ELF-1 (cell line): ENCODE measurements around the gene TMEM175.
"Not testable (repeated sequence)": the region's sequence is repeated elsewhere in the genome, so short reads cannot be mapped to it uniquely, and the experiment has no call there.

Experiments
- DNase-seq: peaks from one replicate; pipeline ENCODE4 v3.0.0-alpha.2; 2016; ENCODE audit warnings: low read depth, low spot score

TMEM175 gene

DNA sequence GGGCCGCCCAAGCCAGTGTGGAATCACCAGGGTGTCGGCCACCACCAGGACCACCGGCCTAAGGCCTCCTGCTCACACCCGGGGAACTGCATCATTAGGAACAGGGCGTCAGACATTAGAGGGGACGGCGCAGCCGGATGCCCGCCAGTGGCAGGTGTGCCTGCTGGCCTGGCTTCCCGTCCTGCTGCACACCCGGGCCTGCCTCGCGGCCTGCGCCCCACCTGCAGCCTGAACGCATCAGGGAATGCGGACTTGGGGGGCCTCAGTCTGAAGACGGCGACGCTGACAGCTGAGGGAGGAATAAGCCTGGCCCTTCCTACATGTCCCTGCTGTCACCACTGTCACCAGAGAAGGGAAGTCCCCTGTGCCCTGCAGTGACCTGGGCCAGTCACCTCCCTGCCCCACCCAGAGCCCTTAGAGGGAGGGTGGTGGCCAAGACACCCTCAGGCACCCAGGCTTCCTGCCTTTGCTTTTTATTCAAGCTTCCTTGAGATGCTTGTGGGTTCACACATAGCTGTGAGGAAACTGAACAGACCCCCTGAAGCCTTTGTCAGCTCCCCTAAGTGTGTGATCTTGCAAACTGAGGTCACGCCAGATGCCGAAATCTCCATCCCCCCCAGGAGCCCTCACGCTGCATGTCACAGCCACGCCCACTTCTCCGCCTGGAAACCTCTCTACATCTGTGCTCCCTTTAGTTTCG, 37.9 kb downstream of the TMEM175 start:
- no peak for DNase-seq

DNA sequence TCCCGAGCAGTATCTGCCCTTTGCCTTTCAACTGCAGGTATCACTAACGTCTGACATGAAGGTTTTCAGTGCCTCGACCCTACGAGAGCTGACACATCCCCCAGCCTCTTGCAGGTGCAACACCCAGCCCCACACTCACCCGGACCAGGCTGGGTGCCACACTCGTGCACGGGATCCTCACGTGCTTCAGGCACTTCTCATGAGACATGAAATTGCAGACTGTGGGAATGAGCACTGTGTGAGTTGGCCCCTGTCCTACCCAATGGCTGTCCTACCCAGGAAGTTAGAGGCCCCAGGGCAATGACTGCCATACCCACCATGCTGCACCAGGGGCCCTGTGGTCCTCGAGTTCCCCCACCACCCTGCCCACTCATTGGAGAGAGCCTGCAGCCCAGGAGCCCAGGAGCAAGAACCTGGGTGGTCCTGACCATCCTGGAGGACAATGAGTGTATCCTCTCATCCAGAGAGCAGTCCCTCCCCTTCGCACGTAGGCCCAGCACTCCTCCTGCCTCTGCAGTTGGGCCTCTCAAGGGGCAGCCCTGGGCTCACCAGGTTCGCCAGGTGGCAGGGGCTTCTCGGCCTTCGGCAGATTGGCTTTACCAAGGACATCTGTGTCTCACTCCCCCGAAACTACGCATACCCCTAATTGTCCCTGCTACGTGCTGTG, 38.7 kb downstream of the TMEM175 start:
- no peak for DNase-seq

DNA sequence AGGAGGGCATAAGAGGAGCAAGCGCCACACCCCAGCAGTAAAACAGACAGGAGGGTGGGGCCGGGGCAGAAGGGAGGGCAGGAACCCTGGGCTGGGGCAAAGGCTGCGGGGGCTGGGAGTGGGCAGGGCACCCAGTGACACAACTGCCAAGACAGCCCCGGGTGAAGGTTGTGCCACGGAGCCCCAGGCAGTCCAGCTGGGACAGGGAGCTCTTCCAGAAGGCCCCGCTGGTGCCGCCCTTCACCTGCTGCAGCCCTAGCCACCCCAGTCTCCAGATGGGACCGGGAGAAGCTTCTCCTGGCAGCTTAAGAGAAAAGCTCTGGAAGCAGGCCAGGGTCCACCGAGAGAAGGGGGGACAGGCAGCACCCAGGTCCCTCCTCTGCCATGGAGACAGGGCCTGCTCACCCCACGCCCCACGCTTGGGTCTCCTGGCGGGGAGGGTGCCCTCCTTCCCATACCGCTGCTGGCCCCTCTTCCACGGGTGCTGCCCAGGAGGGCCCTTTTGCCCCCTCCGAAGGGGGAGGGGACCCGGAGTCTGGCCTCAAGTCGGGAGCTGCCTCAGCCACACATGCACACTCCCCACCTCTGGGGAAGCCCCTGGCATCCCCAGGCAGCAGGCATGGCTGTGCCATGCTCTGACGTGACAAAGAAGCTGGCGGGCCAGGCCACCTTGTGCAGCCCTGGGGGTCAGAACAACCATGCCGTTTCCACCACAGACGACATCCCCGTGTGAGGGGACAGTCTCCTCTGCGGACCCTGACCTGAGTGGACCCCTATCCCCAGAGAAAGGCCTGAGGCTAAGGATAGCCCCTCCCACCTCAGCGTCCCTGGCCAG, 39.6 kb downstream of the TMEM175 start:
- no peak for DNase-seq

DNA sequence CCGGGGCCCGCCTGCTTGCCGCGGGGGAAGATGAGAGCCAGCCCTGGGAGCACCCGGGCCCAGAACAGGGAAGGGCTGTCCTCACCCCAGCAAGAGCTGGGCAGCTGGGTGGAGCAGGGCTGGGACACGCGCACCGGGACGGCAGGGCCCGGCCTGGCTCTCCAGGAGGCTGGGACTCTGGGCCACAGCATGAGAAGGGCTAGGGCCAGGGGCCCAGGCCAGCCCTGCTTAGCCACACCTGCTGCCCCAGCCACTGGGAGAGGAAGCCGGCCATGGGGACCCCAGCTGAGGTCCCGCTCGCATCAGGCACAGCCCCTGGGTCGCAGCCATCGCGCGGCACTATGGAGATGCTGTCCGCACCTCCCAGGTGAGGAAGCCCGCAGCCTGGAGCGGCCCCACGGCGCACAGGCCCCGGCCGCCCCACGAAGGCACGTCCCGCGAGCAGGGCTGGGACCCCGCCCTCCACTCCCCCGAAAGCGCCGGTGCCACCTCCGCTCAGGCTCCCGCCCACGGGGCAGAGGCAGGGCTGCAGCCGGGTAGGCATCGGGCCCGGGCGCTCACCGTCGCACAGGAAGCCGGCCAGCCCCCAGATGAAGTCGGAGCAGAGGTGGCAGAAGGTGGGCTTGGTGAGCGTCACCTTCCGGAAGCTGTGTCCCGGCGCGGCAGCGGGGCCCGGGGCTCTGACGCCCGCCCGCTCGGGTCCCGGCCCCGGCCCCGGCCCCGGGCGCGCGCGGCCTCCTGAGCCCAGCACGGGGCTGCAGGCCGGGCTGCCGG, 40.6 kb downstream of the TMEM175 start:
- no peak for DNase-seq

DNA sequence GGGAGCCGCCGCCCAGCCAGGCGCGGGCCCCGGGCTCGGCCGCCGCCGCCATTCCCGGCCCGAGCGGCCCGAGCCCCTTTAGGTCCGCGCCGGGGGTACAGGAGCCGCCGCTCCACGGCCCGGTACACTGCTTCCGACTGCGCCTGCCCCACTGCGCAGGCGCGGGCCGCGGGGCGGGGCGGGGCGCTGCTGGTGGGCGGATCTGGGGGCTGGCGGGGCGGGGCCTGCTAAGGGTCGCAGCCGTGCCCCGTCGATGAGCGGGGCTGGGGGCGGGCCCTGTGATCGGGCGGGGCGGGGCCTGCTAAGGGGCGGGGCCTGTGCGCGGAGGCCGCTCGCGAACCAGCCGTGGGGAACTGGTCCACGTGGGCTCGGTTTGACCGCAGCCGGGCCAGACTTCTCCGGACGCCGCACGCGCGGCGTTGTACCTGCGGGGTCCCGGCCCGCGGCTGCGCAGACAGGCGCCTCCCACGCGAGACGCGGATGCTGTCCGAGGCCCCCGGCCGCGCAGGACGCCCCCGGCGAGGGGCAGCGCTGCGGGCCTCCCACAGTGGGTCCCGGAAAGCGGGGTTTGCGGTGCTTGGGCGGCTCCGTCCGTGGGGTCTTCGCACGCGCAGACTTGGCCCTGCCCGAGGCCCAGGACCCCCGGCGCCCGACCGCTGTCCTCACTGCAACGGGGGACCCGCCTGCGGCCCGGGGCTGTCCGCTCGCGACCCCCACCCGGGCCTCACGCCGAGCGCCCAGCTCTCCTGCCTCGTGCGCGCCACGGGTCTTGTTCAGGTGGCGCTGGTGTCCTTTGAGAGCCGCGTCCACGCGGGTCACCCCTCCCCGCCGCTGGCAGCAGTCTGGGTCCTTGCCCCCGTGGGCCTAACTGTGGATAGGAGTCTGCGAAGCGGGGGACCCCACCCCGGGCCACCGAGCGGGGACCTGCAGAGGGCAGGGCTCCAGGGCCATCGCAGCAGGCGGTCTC, 41.5 kb downstream of the TMEM175 start, which contains the start of gene DGKQ:
TSS of gene DGKQ (minus strand) at position 139 of the 967 bp plus-strand sequence. CDS start at position 52, 87 bp downstream.
- no peak for DNase-seq

DNA sequence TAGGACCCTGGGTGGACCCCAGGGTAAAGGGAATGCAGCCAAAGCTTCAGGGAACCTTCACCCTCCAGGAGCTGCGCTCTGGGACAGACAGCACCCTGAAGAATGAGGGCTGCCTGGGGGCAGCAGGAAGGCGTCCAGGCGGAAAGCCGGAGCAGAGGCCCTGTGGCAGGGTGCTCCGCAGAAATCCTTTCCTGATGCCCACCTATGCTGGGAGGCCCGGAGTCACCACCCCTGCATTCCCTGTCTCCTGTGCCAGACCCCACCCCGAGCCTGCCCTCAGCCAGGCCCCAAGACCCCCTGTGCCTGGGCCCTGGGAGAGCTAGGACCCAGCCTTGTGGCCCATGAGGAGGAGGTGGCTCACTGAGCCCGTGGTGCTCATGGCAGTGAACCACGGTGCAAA, 42.4 kb downstream of the TMEM175 start:
- DNase-seq: no peak

DNA sequence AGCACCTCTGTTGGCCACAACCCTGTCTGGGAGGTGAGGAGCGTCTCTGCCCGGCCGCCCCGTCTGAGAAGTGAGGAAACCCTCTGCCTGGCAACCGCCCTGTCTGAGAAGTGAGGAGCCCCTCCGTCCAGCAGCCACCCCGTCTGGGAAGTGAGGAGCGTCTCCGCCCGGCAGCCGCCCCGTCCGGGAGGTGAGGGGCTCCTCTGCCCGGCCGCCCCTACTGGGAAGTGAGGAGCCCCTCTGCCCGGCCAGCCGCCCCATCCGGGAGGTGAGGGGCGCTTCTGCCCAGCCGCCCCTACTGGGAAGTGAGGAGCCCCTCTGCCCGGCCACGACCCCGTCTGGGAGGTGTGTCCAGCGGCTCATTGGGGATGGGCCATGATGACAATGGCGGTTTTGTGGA, 43.8 kb downstream of the TMEM175 start:
- DNase-seq: not testable (repeated sequence)

DNA sequence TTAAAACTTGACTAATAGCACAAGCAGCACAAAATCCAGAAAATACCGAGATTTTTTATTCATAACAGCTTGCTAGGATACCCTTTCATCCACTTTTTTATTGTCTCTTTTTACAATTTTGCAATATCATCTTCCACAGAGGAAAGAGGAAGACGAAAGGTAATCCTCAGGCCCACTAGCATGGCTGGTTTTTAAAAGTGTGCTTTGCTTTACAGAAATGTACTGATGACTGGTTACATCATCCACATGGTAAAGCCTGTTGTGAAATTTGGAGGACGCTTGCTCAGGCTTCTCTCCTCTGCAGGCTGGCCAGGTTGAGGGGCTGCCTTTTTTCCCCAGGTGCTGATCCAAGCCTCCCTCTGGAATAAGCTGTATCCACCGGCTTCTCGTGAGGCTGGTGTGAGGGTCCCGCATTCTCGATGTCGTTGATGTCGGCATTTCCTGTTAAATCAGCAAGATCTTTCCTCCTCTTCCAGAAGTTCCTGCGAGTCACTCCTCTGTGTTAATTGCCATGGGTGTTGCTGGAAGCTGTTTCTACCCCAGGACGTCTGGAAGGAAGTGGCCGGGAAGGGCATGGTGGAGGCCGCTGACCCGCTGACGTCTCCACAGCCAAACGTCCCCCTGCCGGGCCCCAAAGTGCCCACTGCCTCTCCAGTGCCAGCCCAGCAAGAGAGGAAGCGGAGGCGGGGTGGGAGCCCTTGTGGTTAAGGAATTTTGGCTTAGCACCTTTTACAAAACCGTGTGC, 46.9 kb downstream of the TMEM175 start:
- DNase-seq: no peak

DNA sequence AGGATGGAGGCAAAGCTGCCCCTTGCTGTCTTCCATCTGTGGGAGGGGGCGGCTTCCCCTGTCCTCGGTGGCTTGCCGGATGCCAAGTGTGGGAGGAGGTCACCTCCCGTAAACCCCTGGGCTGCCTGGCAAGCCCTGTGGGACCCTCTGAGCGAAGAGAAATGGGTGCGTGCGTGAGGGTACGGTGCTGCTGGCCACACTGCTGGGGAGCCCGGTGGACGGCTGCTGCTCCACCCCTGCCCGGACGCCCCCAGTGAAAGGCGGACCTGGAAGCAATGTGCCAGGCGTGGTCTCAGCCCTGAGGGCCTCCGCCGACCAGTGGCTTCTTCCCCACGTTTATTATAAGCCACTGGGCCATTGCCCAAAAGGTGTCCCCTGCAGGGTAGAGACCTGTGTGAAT, 50.0 kb downstream of the TMEM175 start:
- no peak for DNase-seq

DNA sequence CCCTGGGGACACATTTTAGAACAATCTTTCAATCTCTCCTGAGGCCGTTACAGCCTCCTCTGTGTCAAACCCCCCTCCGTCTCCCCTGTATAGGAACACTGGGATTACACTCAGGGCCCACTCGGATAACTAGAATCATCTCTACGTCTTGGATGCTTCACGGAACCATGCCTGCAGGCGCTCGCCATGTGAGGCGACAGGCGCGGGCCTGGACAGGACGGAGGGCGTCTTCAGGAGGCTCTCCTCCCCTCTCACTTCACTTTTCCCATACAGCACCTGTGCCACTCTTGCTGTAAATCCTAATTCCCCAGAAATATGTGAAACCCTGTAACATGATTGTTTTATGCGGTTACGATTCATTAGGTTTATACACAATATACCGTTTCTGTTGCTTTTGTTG, 50.6 kb downstream of the TMEM175 start:
- no peak for DNase-seq

DNA sequence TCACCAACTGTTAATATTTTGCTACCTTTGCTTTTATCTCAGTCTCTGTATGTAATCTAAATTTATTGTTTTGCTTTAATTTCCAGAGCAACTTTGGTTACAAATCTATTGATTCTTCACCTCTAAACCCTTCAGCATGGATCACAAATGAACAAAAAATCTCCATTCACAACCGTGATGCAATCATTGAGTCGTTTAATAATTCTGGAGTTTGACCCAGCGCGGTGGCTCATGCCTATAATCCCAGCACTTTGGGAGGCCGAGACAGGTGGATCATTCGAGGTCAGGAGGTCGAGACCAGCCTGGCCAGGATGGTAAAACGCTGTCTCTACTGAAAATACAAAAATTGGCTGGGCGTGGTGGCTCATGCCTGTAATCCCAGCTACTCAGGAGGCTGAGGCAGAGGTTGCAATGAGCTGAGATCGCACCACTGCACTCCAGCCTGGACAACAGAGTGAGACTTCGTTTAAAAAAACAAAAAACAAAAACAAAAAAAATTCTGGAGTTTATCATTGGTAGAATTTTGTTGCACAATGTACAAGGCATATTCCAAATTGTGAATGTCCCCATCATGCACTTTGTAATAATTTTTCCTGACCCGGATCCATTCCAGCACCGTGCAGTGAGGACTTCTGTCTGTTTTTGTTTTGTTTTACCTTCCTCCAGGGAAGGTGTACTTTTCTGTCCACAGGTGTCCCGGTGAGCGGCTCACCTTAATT, 52.2 kb downstream of the TMEM175 start:
- DNase-seq: no peak

DNA sequence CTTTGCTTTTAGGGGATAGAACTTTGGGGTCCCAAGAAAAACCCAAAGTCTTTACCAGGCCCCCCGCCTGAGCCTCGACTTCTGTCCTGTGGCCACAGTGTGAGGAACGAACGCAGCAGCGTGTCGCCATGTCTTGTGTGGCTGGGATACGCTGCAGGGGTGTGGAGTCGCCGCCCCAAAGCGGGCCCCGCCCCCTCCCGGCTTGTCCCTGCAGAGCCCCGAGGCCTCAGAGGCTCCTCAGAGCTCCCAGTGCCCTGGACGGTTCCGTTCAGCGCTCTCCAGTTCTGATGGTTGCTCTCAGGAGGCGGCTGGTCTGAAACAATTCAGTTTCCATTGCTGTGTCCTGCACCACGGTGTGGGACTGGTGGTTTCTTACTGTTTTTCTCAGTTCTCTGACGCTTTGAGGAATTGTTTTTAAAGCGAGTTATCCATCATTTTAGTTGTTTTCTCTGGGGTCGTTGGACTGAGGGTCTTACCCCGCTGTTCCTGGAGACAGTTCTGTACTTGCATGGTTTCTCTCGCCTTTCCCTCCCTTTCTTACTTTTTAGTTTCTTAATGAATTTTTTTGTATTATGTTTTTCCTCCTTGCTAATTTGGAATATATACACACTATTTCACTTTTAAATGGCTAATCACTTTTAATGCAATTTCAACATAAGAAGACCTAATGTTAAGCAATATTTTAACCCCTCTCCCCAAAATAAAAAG, 53.0 kb downstream of the TMEM175 start:
- DNase-seq: peak; percentile 74

DNA sequence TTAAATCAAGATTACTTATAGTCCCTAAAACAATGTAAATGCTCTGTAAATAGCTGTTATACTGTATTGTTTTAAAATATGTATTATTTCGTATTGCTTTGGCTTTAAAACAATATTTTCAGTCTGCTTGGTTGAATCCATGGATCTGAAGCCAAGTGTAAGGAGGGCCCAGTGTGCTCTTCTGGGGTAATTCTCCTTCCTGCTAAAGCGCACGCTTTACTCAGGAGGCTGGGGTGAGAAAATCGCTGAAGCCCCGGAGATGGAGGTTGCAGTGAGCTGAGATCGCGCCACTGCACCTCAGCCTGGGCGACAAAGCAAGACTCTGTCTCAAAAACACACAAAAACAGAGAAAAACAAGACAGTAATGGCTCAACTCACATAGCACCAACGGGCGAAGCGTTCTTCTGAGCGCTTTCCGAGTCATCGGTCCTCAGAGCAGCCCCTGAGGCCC, 54.2 kb downstream of the TMEM175 start:
- DNase-seq: no peak

DNA sequence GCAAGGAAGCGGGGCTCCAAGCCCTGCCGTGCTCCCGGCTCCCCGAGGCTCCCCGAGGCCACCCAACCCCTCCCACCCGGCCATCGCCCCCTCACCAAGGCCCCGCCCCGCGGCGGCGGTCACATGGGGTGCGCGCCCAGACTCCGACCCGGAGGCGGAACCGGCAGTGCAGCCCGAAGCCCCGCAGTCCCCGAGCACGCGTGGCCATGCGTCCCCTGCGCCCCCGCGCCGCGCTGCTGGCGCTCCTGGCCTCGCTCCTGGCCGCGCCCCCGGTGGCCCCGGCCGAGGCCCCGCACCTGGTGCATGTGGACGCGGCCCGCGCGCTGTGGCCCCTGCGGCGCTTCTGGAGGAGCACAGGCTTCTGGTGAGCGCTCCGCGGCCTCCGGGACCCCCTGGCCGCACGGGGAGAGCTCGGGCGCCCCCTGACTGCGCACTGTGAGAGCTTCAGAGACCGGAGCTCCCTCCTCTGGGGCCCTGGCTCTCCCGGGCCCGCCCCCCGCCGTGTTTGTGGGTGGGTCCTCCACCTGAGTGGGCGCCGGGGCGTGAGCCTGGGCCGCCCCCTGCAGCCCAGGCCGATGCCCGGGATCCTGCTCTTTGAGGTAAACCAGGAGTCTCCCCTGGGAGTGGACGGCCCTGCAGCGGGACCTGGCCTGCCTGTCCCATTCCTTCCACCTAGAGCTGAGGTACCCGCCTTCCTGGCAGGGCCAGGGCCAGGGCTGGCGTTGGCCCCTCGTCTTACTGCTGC, 54.8 kb downstream of the TMEM175 start, which contains the start of gene IDUA:
TSS of gene IDUA (plus strand) at position 166 of the 745 bp plus-strand sequence. CDS start at position 207, 41 bp downstream.
- DNase-seq: peak; percentile 50

DNA sequence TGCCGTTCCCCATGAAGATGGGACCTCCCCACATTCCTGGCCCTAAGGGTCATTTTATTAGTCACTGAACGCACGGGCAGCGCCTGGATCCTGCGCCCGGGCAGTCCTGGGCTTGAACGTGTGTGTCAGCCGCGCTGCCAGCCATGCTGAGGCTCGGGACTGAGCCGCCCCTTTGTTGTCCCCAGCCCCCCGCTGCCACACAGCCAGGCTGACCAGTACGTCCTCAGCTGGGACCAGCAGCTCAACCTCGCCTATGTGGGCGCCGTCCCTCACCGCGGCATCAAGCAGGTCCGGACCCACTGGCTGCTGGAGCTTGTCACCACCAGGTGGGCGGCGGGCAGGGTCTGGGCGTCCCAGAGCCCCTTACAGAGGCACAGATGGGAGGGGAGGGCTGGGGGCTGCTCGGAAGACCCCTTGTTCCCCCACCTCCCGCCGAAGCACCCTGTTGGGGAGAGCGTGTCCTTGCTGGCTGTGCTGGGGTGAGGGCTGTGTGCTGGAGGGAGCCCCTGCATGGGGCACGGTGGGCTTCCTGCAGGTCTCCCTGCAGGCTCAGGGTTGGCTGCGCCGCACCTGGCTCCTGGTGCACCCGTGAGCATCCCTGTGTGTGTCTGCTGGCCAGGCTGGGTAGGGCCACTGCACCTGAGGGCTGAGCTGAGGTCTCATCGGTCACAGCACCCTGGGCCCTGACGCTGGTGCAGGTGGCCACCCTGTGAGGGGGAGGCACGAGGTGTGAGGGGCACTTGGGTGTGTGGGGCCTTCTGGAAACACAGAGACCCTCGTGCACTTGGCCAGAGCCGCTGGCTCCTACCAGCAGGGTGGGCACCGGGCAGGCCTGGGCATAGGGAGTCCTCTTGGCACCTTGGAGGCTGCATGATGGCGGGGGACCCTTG, 55.6 kb downstream of the TMEM175 start:
- DNase-seq: no peak
